Measurements from ENCODE around the gene GPR141.

Gene GPR141

DNA sequence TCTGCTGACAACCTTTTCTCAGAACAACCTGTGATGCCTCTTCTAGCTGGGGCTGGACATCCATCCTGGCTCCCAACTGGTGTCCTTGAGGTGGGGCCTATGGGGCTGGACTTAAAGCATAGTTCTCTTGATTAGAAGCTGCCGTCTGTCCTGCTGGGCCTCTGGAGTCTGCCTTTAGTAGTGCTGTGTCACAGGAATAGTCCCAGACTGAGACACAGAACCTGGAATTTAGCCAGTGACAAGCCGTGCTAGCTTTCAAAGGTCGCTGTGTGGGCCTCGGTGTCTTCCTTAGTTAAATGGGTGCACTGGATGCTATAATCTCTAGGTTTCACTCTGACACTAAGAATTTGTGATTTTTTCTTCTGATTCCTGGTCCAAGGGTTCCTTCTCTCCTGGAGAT is 41.2 kb downstream of the GPR141 start:
- H3K9me3 ChIP-seq = no peaks in the 10 kb centered on the region
- DNase-seq = no peak
- H3K4me3 ChIP-seq (ENCODE audit: low read depth, low read length) = no peak overlapping the region
- no peaks in the 10 kb centered on the region for H3K4me1 ChIP-seq
- H3K27me3 ChIP-seq = no peaks in the 10 kb centered on the region
- no peaks in the 10 kb centered on the region for H3K36me3 ChIP-seq
- TF ChIP-seq, protein P1, sequence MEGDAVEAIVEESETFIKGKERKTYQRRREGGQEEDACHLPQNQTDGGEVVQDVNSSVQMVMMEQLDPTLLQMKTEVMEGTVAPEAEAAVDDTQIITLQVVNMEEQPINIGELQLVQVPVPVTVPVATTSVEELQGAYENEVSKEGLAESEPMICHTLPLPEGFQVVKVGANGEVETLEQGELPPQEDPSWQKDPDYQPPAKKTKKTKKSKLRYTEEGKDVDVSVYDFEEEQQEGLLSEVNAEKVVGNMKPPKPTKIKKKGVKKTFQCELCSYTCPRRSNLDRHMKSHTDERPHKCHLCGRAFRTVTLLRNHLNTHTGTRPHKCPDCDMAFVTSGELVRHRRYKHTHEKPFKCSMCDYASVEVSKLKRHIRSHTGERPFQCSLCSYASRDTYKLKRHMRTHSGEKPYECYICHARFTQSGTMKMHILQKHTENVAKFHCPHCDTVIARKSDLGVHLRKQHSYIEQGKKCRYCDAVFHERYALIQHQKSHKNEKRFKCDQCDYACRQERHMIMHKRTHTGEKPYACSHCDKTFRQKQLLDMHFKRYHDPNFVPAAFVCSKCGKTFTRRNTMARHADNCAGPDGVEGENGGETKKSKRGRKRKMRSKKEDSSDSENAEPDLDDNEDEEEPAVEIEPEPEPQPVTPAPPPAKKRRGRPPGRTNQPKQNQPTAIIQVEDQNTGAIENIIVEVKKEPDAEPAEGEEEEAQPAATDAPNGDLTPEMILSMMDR (IDR thresholded peaks at IDR 0.05; ENCODE audit: low read depth, low read length) = no peak

GRCh38 chr7:37726016-37726415 is 42.5 kb downstream of the GPR141 start:
- no peak for DNase-seq
- TF ChIP-seq, protein P1 (IDR thresholded peaks at IDR 0.05; ENCODE audit: low read depth, low read length) = no peak
- Histone ChIP-seq H3K4me3 (ENCODE audit: low read depth, low read length) (no peak overlapping the region), H3K4me1 (no peaks in the 10 kb centered on the region), H3K27me3 (no peaks in the 10 kb centered on the region), H3K9me3 (no peaks in the 10 kb centered on the region), H3K36me3 (no peaks in the 10 kb centered on the region)

GRCh38 chr7:37728747-37729146 is 45.2 kb downstream of the GPR141 start:
- Histone ChIP-seq H3K4me3 (ENCODE audit: low read depth, low read length) (no peak overlapping the region), H3K27me3 (no peaks in the 10 kb centered on the region), H3K36me3 (no peaks in the 10 kb centered on the region), H3K4me1 (no peaks in the 10 kb centered on the region), H3K9me3 (no peaks in the 10 kb centered on the region)
- no peak for DNase-seq
- TF ChIP-seq, protein P1 (IDR thresholded peaks at IDR 0.05; ENCODE audit: low read depth, low read length) = no peak

- no peaks in the 10 kb centered on the region for H3K36me3 ChIP-seq
- no peaks in the 10 kb centered on the region for H3K4me1 ChIP-seq
- H3K9me3 ChIP-seq = no peaks in the 10 kb centered on the region
- no peak overlapping the region for H3K4me3 ChIP-seq (ENCODE audit: low read depth, low read length)
- TF ChIP-seq, protein P1 (IDR thresholded peaks at IDR 0.05; ENCODE audit: low read depth, low read length) = no peak
- DNase-seq = no peak
- H3K27me3 ChIP-seq = no peaks in the 10 kb centered on the region
Observed at GRCh38 chr7:37729181-37729580, 45.6 kb downstream of the GPR141 start.

DNA sequence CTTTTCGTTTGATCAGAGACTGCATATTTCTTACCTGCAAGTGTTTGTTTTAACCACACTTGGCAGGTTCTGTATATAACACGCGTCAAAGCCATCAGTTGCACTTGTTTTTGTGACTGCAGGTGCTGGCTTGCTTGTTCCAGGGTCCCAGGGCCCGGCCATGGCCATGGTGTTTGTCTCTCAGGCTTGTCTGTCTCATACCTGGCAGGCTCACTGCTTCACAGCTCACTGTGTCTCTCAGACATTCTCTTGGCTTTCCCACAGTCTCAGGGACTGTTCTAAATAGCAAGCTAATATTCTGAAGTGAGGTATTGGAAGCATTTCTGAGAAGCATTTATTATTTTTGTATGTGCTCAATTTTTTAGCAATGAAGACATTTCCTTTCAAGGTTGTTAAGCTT is 46.9 kb downstream of the GPR141 start:
- H3K9me3 ChIP-seq = no peaks in the 10 kb centered on the region
- TF ChIP-seq, protein P1 (IDR thresholded peaks at IDR 0.05; ENCODE audit: low read depth, low read length) = no peak
- no peak for DNase-seq

DNA sequence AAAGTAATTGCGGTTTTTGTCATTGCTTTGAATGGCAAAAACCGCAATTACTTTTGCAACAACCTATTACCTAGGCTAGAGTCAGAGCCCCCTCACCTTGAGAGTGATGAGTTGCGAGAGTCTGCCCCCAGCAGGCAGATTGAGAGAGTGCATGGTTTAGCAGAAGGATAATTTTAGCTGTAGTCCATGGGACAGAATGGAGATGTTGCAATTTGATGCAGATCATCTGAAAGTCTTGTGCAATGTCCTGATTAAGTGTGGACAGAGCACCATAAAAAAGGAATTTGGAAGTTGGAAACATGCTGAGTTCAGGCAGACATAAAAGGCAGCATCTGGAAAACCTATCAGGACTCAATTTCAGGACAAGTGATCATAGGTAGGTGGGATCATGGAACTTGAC is 48.7 kb downstream of the GPR141 start:
- Histone ChIP-seq H3K4me1 (no peaks in the 10 kb centered on the region), H3K4me3 (ENCODE audit: low read depth, low read length) (no peak overlapping the region), H3K9me3 (no peaks in the 10 kb centered on the region), H3K27me3 (no peaks in the 10 kb centered on the region), H3K36me3 (no peaks in the 10 kb centered on the region)
- TF ChIP-seq, protein P1 (IDR thresholded peaks at IDR 0.05; ENCODE audit: low read depth, low read length) = peak; percentile 55
- DNase-seq = peak; percentile 16

More for the DNA sequence above, 46.9 kb downstream of the GPR141 start:
- Histone ChIP-seq H3K4me3 (ENCODE audit: low read depth, low read length) (no peak overlapping the region), H3K4me1 (no peaks in the 10 kb centered on the region), H3K36me3 (no peaks in the 10 kb centered on the region), H3K27me3 (no peaks in the 10 kb centered on the region)
